Breast epithelium (tissue), 4 donors: ENCODE data around the gene ATAD1. TPM values are rescaled to one million over a fixed set of nuclear protein-coding genes. Genes with fewer than 3 reads are reported as not detected.
"Not testable (repeated sequence)": the region's sequence is repeated elsewhere in the genome, so short reads cannot be mapped to it uniquely, and the experiment has no call there.

Source experiments
- DNase-seq, 2 donors: peaks; one replicate each; pipeline ENCODE4 v3.0.0-alpha.2; 2019; ENCODE audit warnings: low spot score in 2 of 2
- H3K27ac ChIP-seq, 2 donors: fragments of 200-600 bp; sonication (generic) in 1 of 2; one replicate each; pipeline ENCODE4 v1.5.1; 2016 to 2019; ENCODE audit warnings: mild to moderate bottlenecking in 1 of 2
- H3K27me3 ChIP-seq, 2 donors: fragments of 200-600 bp; sonication (generic) in 1 of 2; one replicate each; pipeline versions ENCODE4 v1.5.1 to v1.6.0; 2017 to 2019; ENCODE audit warnings: control low read depth in 1 of 2, mild to moderate bottlenecking in 1 of 2
- H3K36me3 ChIP-seq: fragments of 200-600 bp; one replicate; pipeline ENCODE4 v1.5.1; 2019
- H3K4me1 ChIP-seq, 2 donors: fragments of 200-600 bp; sonication (generic); one replicate each; pipeline ENCODE4 v1.5.1; 2016 to 2019; ENCODE audit warnings: control low read depth in 1 of 2
- H3K4me3 ChIP-seq, 3 donors: fragments of 200-600 bp; sonication (generic); 1 replicate in 2 of 3; 2 replicates in 1 of 3; pipeline ENCODE4 v1.5.1; 2016 to 2019; ENCODE audit warnings: mild to moderate bottlenecking in 3 of 3, moderate library complexity in 2 of 3
- H3K9me3 ChIP-seq, 2 donors: fragments of 200-600 bp; sonication (generic) in 1 of 2; one replicate each; pipeline ENCODE4 v1.5.1; 2016 to 2019; ENCODE audit warnings: control low read depth in 1 of 2
- POLR2A ChIP-seq: fragments of 450-650 bp; IDR thresholded peaks from one replicate; pipeline ENCODE4 v1.6.1; 2016; ENCODE audit warnings: antibody characterized with exemption, mild to moderate bottlenecking, moderate library complexity
- POLR2AphosphoS5 ChIP-seq, 3 donors: sonication (generic); formaldehyde crosslinking; IDR thresholded peaks; one replicate each; pipeline ENCODE4 v1.6.1; 2017; ENCODE audit warnings: antibody characterized with exemption in 3 of 3
- intact Hi-C: fragments of 100-400 bp; cut with DNase I; formaldehyde crosslinking; loops from one replicate; pipeline ENCODE4 v1.15.1; 2023; ENCODE audit warnings: low total_unique reads
- total RNA-seq, 3 donors: library from RNA; depleted of rRNA; stranded (reverse); fragments of >200 nt; gene quantifications; one replicate each; pipeline ENCODE4 v1.1.0, GENCODE V29; 2016
- TF ChIP-seq, protein P1 (sequence below), 3 donors: fragments of 450-650 bp; IDR thresholded peaks; one replicate each; pipeline ENCODE4 v1.5.1; 2016 to 2017; ENCODE audit warnings: antibody characterized with exemption in 3 of 3, mild to moderate bottlenecking in 3 of 3, moderate library complexity in 3 of 3

ATAD1 gene
- total RNA-seq, 3 donors from 2014 or later = 40.6 to 49.6 (median 41.0) TPM

DNA sequence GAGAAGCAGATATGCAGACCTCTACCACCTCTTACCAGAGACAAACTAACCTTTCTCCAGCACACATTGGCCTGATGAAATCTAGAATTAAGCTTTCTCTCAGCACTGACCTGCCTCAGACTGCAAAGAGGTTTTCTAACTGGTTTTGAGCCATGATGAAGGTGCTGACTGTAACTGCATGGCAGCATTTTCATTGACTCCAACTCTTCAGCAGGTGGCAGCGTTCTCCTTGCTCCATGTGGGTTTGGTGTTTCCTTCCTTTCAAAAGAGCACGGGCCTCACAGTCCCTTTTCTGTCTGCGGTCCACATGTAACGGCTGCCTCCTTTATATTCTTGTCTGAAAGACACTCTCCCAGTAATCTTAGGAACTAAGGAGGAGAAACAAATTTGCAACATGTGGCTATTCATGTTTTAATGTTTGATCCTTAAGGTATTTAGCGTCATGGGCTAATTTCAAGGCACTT lies 32.7 kb upstream of the ATAD1 start:
- DNase-seq = peak in 1 of 2 donors; percentile 63
- H3K27ac ChIP-seq = no peak overlapping the region
- H3K27me3 ChIP-seq = no peaks in the 10 kb centered on the region
- no peaks in the 10 kb centered on the region for H3K4me1 ChIP-seq
- intact Hi-C loops = no loop called here
- H3K9me3 ChIP-seq = no peaks in the 10 kb centered on the region
- H3K36me3 ChIP-seq = no peaks in the 10 kb centered on the region
- no peak overlapping the region for H3K4me3 ChIP-seq
- peak in 1 of 3 donors; percentile 27 for TF ChIP-seq POLR2AphosphoS5 (IDR thresholded peaks at IDR 0.05)
- TF ChIP-seq, protein P1, sequence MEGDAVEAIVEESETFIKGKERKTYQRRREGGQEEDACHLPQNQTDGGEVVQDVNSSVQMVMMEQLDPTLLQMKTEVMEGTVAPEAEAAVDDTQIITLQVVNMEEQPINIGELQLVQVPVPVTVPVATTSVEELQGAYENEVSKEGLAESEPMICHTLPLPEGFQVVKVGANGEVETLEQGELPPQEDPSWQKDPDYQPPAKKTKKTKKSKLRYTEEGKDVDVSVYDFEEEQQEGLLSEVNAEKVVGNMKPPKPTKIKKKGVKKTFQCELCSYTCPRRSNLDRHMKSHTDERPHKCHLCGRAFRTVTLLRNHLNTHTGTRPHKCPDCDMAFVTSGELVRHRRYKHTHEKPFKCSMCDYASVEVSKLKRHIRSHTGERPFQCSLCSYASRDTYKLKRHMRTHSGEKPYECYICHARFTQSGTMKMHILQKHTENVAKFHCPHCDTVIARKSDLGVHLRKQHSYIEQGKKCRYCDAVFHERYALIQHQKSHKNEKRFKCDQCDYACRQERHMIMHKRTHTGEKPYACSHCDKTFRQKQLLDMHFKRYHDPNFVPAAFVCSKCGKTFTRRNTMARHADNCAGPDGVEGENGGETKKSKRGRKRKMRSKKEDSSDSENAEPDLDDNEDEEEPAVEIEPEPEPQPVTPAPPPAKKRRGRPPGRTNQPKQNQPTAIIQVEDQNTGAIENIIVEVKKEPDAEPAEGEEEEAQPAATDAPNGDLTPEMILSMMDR (IDR thresholded peaks at IDR 0.05) = peak; percentile 40 to 69 (median 69)
- TF ChIP-seq POLR2A = no peak

DNA sequence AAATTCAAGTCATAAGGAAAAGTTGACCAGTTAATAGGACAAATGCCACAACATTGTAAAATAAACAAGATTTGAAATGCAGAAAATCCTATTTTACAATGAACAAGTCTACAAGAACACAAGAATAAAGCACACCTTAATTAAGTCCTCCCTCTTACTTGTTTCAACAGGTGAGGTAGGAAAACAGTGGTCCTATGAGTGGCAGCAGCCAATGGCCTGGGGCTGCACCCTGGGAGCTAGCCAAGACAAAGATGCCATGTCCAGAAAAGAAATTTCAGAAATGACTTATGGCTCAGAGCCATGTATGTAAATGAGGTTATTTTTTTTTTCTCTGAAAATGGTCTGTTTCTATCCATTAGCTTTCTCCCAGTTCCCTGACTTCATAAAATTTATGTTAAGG lies 31.0 kb upstream of the ATAD1 start:
- DNase-seq = peak; percentile 60 to 63
- Histone ChIP-seq H3K27ac (no peak overlapping the region), H3K4me3 (no peak overlapping the region), H3K4me1 (no peaks in the 10 kb centered on the region), H3K27me3 (no peaks in the 10 kb centered on the region), H3K9me3 (no peaks in the 10 kb centered on the region), H3K36me3 (no peaks in the 10 kb centered on the region)
- TF ChIP-seq POLR2A (no peak), POLR2AphosphoS5 (IDR thresholded peaks at IDR 0.05) (no peak)
- TF ChIP-seq, protein P1 (IDR thresholded peaks at IDR 0.05) = no peak
- intact Hi-C loops = no loop called here

DNA sequence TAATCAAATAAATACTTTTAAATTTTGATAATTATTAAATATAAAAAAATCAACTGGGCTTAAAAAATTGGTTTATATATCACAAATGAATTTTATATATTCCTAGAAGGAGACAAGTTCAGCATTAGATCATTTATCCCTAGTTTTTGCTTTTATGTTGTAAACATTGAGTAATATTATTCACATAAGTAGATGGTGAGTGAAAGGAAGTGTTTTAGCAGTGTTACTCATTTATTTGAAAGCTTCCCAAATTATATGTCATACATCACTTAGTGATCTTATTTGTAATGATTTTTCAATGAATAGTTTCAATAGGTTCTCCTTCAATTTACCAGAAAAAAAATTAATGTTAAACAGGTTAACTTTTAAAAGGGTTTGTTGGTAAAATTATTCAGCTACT lies 29.5 kb upstream of the ATAD1 start:
- no peak for DNase-seq
- H3K27ac ChIP-seq = no peak overlapping the region
- no peaks in the 10 kb centered on the region for H3K9me3 ChIP-seq
- H3K27me3 ChIP-seq = no peaks in the 10 kb centered on the region
- no peaks in the 10 kb centered on the region for H3K4me1 ChIP-seq
- H3K36me3 ChIP-seq = no peaks in the 10 kb centered on the region
- TF ChIP-seq POLR2A (no peak), POLR2AphosphoS5 (IDR thresholded peaks at IDR 0.05) (no peak)
- TF ChIP-seq, protein P1 (IDR thresholded peaks at IDR 0.05) = no peak
- H3K4me3 ChIP-seq = no peak overlapping the region
- intact Hi-C loops = no loop called here

DNA sequence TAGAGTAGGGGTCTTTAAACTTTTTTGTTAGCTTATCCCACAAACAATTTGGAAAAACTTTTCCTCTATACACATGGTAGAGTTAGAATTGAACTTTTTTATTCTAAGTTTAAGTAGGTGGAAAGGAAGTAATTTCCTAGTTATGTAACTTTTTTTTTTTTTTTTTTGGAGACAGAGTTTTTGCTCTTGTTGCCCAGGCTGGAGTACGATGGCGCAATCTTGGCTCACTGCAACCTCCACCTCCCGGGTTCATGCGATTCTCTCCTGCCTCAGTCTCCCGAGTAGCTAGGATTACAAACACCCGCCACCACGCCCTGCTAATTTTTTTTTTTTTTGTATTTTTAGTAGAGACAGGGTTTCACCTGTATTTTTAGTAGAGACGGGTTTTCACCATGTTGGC lies 28.7 kb upstream of the ATAD1 start:
- intact Hi-C loops, H3K27ac ChIP-seq, H3K4me1 ChIP-seq, H3K27me3 ChIP-seq, H3K4me3 ChIP-seq, H3K36me3 ChIP-seq, H3K9me3 ChIP-seq, DNase-seq: not testable (repeated sequence)

DNA sequence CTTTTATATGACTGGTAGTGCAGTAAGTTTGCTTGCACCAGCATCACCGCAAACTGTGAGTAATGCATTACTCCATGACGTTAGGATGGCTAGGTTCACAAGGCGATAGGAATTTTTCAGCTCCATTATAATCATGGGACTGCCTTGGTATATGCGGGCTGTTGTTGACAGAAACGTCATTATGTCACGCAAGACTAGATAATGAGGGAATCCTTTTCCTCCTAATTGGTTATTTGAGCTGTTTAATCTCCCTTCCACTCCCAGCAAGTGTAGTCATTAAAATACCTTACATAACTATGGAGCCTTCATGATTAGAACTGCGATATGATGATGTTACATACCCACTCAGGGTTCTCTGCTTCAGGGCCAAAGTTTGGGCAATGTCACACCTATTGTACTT lies 28.0 kb upstream of the ATAD1 start:
- no peaks in the 10 kb centered on the region for H3K36me3 ChIP-seq
- no peak overlapping the region for H3K4me3 ChIP-seq
- H3K27ac ChIP-seq = no peak overlapping the region
- H3K27me3 ChIP-seq = no peaks in the 10 kb centered on the region
- intact Hi-C loops = no loop called here
- TF ChIP-seq, protein P1 (IDR thresholded peaks at IDR 0.05) = no peak
- TF ChIP-seq POLR2AphosphoS5 (IDR thresholded peaks at IDR 0.05) (no peak), POLR2A (no peak)
- no peaks in the 10 kb centered on the region for H3K9me3 ChIP-seq
- no peak for DNase-seq
- H3K4me1 ChIP-seq = no peaks in the 10 kb centered on the region

DNA sequence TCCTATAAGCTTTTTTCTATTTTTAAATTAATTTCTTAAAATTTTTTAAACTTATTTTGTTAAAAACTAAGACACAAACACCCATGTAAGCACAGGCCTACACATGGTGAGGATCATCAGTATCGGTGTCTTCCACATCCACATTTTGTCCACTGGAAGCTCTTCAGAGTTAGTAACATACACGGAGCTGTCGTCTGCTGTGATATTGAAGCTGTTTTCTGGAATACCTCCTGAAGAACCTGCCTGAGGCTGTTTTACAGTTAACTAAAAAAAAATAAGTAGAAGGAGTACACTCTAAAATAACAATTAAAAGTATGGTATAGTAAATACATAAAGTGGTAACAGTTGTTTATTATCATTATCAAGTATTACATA lies 27.6 kb upstream of the ATAD1 start:
- no peak overlapping the region for H3K4me3 ChIP-seq
- DNase-seq = no peak
- H3K4me1 ChIP-seq = no peaks in the 10 kb centered on the region
- intact Hi-C loops = no loop called here
- no peak overlapping the region for H3K27ac ChIP-seq
- no peak for TF ChIP-seq POLR2AphosphoS5 (IDR thresholded peaks at IDR 0.05)
- TF ChIP-seq, protein P1 (IDR thresholded peaks at IDR 0.05) = no peak
- TF ChIP-seq POLR2A = no peak
- H3K27me3 ChIP-seq = no peaks in the 10 kb centered on the region
- H3K36me3 ChIP-seq = no peaks in the 10 kb centered on the region
- no peaks in the 10 kb centered on the region for H3K9me3 ChIP-seq
